HG02884 (cell line): Measurements from ENCODE around the gene TLK2.
"Not testable (repeated sequence)": the region's sequence is repeated elsewhere in the genome, so short reads cannot be mapped to it uniquely, and the experiment has no call there.

Experiments
- ATAC-seq: cut with Tn5 transposase; IDR thresholded peaks from one replicate; pipeline ENCODE4 v1.9.1; 2021; ENCODE audit warnings: mild to moderate bottlenecking, moderate library complexity; ENCODE audit not compliant: unreplicated experiment

TLK2 gene

DNA sequence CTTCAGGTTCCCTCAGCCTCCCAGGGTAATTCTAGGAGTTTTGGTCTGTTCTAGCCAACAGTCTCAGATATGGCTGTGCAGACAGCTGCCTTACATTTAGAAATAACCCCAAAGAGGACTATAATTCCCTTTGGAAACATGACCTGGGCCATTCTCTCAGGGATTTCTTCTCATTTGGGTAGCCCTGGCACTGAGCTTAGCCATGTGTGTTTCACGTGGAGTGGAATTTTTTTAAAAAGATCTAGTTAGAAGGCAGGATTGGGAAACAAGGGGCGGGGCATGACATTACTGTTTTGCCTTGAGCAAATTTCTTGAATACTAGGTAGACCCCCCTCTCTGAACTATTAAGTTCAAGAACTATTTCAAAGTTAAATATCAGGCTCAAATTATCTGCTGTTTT is 119.3 kb downstream of the TLK2 start:
- no peak for ATAC-seq

DNA sequence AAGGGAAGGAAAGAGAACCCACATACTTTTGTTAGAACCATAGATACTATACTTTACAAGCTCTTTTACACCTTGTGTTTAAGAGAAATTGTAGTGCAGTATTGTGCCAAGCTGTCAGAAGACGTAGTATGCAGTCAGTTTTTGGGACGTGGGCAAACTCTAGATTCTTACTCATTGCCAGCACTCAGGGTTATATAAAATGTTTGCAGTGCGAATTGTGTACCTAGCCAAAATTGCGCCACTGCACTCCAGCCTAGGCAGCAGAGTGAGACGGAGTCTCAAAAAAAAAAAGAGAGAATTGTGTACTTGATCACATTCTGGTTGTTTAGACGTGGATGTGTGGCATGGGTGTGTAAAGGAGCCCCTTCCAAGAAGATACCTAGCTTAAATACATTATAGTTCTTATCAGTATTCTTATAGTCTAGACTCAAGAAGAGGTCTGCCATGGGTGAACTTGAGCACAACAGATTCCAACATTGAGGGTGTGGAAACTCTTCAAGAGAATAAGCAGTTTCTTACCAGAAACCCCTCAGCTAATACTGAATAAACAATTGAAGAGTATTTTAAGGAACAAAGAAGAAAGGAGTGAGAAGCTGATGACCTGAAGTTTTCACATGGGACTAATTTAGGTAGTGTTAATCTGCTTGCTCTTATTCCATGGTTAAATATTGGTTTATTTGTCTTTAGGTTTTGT is 121.5 kb downstream of the TLK2 start:
- ATAC-seq = no peak

DNA sequence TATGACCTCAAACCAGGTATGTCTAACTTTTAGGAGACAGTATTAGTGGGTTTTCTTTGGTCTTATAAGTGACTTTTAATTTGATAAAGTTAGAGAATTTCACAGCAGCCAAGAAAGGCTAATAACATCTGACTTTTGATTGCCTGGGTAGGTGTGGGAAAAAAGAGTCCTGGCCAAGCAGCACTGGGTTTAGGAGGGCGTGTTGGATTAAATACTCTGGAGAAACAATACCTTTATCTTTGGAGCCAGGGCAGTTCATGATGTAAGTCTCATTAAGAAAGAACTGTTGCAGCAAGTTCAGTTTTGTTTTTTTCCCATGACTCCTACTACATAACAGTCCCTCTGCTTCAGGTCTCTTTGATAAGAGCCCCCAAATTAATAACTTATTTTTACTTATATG is 122.2 kb downstream of the TLK2 start:
- ATAC-seq = no peak

DNA sequence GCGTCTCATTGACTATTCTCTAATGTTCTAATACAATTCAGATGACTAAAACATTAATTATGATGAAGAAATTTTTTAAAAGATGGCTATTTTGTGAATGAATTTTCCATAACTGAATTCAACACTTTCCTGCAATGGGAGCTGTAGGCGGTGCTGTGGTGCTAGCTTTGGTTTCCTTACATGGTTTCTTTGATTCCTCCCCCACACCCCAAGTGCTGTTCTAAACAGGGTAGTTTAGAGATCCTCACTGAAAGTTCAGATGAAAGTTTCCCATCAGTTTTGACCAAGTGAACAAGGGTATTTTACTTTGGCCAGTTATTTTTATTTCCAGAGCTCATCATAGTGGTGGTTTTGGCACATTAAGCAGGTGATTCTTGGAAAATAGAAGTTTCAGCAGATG is 122.8 kb downstream of the TLK2 start:
- ATAC-seq = no peak

DNA sequence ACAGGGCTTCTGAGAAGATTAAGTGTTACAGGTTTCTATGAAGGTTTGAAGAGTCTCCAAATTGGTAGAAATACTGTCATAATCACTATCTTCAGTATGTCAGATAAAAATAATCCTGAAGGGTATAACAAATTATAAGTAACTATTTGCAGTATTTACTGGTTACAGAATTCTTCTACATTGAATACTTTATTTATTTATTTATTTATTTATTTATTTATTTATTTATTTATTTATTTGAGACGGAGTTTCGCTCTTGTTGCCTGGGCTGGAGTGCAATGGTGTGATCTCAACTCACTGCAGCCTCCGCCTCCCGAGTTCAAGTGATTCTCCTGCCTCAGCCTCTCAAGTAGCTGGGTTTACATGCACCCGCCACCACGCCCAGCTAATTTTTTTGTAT is 125.2 kb downstream of the TLK2 start:
- ATAC-seq = not testable (repeated sequence)

DNA sequence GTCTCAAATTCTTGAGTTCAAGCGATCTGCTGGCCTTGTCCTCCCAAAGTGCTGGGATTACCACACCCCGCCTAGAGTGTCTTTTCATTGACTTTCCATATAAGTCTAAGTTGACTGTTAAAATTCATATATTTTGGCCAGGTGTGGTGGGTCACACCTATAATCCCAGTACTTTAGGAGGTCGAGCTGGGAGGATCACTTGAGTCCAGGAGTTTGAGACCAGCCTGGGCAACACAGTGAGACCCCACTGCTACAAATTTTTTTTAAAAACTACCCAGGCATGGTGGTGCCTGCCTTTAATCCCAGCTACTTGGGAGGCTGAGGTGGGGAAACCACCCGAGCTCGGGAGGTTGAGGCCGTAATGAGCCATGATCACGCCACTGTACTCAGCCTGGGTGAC is 127.0 kb downstream of the TLK2 start:
- no peak for ATAC-seq

DNA sequence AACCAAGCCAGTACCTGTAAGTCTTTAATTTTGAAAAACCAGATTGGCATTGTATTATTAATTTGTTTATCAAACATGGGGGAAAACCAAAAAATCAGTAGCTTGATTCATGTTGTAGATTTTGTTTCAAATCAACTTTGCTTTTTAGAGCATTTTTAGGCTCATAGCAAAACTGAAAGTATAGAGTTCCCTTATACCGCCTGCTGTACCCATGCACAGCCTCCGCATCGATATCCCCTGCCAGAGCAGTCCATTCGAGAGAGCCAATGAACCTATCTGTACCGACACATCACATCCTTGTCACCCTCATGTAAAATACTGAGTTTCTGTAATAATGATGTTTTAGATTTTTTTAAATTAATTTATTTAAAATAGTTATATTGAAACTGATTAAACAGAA is 132.7 kb downstream of the TLK2 start:
- peak; percentile 80 for ATAC-seq

DNA sequence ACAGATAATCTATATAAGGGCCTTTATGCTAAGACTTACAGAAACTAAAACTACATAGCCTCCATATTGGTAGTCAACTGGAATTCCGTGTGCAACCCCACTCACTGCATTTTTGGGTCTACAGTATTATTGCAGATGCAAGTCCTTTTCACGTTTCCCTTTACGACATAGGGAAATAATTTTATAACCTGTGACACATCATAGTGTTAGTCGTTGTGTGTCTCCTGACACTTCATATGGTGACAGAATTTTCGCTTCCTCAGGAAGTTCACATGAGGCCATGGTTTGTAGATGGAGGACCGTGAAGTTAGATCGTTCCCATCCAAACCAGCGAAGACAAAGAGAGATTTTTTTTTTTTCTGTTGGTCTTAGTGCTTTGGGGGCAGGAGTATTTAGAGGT is 133.1 kb downstream of the TLK2 start:
- ATAC-seq = peak; percentile 35

DNA sequence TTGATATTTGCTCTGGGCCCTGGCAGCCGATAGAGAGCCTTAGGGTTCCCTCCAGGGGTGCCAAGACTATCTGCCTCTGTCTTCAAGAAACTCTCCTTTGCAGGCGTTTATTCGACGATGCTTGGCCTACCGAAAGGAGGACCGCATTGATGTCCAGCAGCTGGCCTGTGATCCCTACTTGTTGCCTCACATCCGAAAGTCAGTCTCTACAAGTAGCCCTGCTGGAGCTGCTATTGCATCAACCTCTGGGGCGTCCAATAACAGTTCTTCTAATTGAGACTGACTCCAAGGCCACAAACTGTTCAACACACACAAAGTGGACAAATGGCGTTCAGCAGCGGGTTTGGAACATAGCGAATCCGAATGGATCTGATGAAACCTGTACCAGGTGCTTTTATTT is 133.7 kb downstream of the TLK2 start:
- ATAC-seq = not testable (repeated sequence)

DNA sequence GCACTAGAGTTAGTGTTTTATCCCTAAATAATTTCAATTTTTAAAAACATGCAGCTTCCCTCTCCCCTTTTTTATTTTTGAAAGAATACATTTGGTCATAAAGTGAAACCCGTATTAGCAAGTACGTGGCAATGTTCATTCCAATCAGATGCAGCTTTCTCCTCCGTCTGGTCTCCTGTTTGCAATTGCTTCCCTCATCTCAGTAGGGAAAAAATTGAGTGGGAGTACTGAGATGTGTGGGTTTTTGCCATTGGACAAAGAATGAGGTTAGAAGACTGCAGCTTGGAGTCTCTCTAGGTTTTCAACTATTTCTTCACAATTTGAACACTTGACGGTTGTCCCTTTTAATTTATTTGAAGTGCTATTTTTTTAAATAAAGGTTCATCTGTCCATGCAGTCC is 134.5 kb downstream of the TLK2 start:
- ATAC-seq = not testable (repeated sequence)

DNA sequence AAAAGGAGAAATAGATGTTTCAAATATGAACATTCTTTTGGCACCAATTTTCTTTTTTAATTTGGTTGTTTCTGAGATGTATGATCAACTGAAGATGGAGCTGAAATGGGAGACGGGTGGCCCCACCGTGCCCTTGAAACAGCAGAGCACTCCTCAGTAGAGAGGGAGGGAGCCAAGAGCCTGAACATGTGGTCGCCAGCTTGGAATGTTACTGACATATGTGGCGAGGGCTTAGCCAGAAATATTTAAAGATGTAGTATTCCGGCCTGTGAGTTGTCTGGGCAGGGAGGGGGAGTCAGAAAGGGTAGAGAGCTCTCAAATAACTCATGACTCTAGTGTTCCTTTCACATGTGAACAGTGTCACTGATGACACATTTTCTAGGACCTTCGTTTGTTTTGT is 135.5 kb downstream of the TLK2 start:
- ATAC-seq = no peak

DNA sequence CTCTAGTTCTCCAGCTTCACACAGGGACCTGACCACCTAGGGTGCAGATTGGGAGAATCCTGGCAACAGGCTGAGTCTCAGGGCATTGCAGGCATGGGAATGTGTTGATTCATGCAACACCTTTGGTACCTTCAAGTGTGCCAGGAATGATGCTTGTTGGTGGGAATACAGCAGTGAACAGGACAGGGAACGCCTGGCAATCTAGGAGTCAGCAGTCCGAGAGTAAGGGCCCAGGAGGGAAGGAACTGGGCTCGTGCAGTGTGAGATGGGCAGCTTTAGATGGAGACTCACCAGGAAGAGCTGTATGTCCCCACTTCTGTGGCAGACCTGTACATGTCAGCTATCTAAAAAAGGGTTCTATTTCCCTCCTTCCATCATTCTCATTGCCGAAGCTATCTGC is 136.9 kb downstream of the TLK2 start:
- ATAC-seq = no peak

DNA sequence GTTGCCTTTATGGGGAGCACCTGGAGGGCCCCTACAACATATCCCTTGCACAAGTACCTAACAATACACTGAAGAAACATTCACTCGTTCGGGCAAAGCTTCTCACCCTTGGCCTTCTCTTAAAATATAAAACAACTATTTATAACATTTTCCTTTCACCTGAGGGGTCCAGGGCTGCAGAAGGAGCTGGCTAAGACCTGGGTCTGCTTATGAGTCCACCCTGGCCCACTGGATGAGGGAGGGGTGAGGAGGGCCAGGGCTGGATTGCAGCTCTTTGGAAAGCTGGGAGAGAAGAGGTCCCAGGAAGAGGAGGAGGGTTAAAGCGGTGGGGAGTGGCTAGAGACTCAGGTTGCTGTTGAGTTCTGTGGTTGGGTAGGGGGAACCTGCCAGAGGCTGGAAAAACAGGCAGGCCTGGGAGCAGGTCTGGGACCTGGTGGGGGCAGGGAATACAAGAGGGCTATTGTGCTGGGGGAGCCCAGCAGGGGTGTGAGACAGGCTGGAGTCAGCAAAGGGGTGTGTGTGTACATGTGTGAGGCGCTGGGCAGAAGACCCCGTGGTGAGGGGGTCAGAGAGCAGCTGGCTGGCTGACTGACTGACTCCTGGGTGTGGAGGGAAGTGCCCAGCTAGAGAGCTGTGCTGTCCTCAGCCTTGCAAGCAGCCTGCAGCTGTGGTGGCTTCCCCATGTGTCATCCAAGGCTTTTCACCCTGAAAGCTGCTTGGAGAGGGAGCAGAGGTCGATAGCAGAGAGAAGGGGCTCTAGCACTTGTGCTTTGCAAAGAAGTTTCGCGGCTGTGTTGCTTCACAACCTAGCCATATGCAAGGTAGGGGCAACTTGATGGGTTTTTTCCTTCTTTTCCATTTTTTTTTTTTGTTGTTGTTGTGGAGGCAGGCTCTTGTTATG is 138.6 kb downstream of the TLK2 start:
- no peak for ATAC-seq

DNA sequence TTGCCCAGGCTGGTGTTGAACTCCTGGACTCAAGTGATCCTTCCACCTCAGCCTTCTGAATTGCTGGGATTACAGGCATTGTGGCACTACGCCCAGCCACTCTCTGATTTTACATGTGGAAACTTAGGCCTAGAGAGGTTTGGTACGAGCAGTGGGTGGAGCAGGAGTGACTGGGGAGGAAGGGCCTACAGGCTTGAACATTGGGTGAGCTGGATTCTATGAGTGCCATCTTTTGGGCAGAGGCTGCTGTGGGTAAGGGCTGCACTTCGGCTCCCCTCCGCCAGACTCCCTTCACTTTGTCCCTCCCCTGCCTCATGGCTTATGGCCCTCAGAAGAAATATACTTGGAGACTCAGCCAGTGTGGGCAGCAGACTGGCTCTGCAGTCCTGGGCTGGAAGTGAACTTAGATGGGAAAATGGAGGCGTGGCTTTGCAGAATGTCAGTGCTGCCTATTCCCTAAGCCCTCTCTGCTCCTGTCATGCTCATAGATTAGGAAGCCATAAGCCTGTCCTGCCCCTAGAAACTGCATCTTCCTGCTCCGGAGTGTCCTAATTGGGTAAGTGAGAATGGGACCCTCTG is 139.4 kb downstream of the TLK2 start:
- ATAC-seq = no peak

DNA sequence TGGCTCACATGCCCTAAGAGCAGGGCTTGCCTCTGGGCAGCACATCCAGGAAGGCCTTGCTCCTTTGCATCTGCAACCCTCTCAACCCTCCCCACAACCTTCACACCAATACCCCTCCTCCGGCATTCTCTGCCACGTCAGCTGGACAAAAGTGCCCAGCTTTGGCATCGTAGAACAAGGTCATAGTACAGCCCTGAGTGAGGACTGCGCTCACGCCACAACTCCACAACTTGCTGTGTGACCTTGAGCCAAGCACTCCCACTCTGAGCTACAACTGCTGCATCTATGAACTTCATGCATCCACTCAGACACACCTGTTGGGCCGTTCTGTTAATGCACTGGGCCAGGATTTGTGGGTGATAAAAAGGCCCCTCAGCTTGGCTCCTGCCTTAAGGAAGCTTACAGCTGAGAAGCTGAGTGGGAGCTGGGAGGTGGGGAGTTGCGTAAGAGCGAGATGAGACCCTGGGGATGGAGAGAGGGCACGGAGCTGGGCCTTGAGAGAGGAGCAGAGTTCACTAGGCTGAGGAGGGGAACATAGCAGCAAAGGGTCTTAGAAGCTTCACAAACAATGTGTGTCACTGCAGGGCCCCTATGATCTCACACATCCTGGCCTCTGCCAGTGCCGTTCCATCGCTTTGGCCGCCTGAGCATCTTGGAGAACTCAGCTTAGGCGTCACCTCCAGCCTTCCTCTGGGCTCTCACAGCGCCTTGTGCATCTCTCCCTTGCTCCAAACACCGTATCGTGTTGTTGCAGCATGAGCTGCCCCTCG is 140.2 kb downstream of the TLK2 start:
- ATAC-seq = no peak

DNA sequence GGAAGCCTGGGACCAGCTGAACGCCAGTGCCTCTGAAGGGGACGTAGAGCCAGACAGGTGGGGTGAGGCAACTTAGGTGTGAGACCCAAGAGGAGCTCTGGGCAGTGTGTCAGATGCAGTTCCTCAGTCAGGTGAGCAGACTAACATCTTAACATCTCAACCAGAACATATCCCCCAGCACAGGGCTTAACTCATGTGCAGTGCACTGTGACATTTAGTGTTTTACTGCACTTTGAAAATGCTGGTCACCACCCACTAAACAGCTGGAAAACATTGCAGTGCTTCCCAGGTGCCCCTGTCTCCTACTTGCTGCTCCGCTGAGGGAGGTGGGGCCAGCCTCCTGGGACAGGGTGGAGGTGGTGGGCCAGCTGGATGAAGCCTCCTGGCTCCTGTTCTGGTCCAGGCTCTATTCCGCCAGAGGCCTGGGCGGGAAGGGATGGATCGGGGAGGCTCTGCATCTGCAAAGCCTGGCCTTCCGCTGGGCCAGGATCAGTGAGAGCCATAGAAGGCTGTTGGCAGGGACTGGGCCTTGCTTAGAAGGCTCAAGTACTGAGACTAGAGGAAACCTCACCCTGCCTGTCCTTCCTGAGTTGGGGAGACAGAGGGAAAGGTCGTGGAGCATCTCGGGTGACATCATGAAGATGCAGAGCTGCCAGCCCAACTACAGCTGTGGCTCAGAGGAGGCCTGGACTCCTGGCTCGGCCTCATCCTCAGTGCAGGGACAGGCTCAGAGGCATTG is 141.0 kb downstream of the TLK2 start:
- ATAC-seq = no peak

DNA sequence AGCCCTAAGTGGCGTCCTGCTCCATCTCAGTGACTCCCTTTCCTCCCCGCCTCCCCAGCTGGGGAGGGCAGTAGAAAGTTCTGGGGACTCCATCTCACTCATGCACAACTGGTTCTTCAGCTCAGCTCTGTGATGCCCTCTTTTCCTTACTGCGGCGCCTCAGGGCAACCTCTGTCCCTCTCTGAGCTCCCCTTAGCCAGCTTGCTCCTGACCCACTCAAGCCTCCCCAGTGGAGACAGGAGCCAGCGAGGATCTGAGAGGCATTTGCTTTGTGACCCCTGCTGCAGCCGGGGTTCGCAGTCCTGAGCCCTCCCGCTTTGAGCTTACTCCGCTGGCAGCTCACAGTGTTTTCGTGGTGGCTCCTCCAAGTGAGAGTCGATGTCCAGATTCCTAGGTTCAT is 142.6 kb downstream of the TLK2 start:
- ATAC-seq = no peak

DNA sequence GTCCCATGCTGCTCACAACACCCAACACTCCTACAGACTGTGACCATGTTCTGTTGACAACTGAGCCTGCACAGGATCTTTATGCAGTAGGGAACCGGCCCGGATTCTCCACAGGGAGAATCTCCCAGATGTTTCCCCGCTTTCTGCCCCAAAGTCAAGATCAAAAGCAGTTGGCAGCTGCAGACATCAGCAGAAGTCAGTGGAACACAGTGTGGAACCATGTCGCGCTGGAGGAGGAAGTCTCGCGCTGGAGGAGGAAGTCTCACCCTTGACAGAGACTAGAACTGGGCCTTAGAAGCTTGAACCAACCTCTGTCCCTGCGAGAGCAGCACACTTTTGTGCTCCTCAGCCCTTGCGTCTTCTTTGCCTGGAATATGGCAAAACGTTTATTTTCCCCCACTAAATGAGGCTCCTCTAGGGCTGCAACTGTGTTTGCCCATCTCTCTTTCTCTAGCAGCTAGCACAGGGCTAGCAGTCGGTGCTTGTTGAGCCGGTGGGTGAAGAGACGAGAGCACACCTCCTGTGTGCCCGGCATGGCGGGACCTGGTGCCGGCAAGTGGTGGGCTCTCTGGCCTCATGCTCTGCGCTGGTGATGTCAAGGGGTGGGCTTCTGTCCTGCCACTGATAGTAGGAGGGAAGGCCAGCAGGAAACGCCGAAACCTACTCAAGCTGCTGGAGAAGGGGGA is 146.7 kb downstream of the TLK2 start:
- no peak for ATAC-seq

DNA sequence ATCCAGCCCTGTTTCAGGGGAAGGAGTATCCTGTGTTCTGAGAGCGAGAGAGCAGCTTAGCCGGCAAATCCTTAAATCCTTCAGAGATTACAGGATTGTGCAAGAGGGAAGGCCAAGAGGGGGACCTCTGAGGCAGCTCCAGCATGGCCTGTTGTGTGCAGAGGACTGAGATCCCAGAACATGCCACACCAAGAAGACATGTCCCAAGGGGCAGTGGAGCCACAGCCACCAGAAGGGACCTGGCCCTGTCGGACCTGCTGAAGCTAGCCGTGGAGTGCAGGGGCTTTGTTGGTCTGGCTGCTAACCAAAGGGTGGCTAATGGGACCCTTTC is 147.2 kb downstream of the TLK2 start:
- no peak for ATAC-seq

DNA sequence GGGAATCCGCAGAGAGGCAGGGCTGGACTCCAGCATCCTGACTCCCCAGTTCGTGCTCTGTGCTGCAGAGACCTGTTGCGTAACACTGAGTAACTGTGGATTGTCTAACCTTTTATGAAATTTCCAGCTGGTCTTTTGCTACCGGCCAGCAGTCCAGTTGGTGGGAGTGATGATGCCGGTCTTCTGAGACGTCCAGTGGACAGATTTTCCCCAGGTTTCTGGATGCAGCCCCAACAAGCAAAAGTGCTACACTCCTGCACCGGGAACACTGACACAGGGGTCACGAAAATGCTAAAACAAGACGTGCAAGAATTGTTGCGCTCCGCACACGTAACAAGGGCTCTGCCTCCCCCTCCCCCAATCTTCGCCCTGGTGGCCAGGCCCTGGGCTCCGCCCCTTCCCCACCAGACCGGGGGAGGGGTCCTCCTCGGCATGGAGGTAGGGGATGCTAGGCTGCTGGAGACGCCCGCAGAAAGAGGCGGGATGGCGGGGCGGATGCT is 148.1 kb downstream of the TLK2 start:
- no peak for ATAC-seq
